DOHH2 (cell line): ENCODE measurements around the gene EPS8.

ENCODE experiments used
- EZH2phosphoT487 ChIP-seq: fragments of 200-600 bp; sonication (generic); IDR thresholded peaks from 2 replicates; pipeline ENCODE4 v1.6.1; 2017; ENCODE audit warnings: borderline replicate concordance, mild to moderate bottlenecking, antibody characterized with exemption, low read length, moderate library complexity, mixed read lengths
- TF ChIP-seq, protein P1 (sequence below): fragments of 200-600 bp; sonication (generic); IDR thresholded peaks from one replicate; pipeline ENCODE4 v1.5.1; 2014; ENCODE audit warnings: antibody characterized with exemption, mild to moderate bottlenecking, low read depth, low read length; ENCODE audit not compliant: poor library complexity, severe bottlenecking

DNA sequence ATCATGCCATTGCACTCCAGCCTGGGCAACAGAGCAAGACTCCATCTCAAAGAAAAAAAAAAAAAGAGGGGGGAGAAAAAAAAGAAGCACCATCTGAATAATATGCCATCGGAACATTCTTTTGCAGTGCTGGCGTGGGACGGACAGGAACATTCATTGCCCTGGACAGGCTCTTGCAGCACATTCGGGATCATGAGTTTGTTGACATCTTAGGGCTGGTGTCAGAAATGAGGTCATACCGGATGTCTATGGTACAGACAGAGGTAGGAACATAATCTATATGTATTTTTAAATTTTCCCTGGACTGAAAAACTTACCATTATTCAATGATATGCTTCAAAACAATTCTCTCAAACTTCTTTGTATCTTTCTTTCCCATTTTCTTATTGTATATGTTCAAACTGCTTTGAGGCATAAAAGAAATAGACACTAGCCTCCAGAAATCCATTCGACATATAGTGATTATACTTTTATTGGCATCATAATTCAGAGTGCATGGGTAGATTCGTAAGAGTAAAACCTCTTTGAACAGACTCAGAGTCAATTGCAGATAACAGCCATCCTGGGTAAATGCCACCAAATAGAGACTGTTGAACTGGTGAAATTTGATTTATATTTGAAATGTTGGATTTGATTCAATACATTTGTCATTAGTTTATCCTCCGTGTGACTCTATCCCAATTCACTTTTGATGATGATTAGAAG lies 199.7 kb downstream of the EPS8 start:
- TF ChIP-seq, protein P1, sequence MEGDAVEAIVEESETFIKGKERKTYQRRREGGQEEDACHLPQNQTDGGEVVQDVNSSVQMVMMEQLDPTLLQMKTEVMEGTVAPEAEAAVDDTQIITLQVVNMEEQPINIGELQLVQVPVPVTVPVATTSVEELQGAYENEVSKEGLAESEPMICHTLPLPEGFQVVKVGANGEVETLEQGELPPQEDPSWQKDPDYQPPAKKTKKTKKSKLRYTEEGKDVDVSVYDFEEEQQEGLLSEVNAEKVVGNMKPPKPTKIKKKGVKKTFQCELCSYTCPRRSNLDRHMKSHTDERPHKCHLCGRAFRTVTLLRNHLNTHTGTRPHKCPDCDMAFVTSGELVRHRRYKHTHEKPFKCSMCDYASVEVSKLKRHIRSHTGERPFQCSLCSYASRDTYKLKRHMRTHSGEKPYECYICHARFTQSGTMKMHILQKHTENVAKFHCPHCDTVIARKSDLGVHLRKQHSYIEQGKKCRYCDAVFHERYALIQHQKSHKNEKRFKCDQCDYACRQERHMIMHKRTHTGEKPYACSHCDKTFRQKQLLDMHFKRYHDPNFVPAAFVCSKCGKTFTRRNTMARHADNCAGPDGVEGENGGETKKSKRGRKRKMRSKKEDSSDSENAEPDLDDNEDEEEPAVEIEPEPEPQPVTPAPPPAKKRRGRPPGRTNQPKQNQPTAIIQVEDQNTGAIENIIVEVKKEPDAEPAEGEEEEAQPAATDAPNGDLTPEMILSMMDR = no peak
- TF ChIP-seq EZH2phosphoT487 = no peak
